Sigmoid colon (tissue), 7 donors: ENCODE data around the gene PRELID3B. TPM values are rescaled to one million over a fixed set of nuclear protein-coding genes. Genes with fewer than 3 reads are reported as not detected.
"Not testable (repeated sequence)": the region's sequence is repeated elsewhere in the genome, so short reads cannot be mapped to it uniquely, and the experiment has no call there.

Source experiments
- DNase-seq: peaks from one replicate; pipeline ENCODE4 v3.0.0-alpha.2; 2019
- H3K27ac ChIP-seq, 4 donors: fragments of 200-600 bp; sonication (generic); one replicate each; pipeline ENCODE4 v1.5.1; 2016 to 2019; ENCODE audit warnings: mild to moderate bottlenecking in 1 of 4
- H3K27me3 ChIP-seq, 3 donors: fragments of 200-600 bp; sonication (generic); one replicate each; pipeline ENCODE4 v1.5.1; 2019; ENCODE audit warnings: mild to moderate bottlenecking in 1 of 3
- H3K36me3 ChIP-seq, 4 donors: fragments of 200-600 bp; sonication (generic); one replicate each; pipeline ENCODE4 v1.5.1; 2016 to 2019
- H3K4me1 ChIP-seq, 4 donors: fragments of 200-600 bp; sonication (generic); one replicate each; pipeline ENCODE4 v1.5.1; 2017 to 2019
- H3K4me3 ChIP-seq, 4 donors: fragments of 200-600 bp; sonication (generic); one replicate each; pipeline ENCODE4 v1.5.1; 2017 to 2019; ENCODE audit warnings: mild to moderate bottlenecking in 2 of 4, moderate library complexity in 1 of 4
- H3K9me3 ChIP-seq, 4 donors: fragments of 200-600 bp in 3 of 4; sonication (generic) in 3 of 4; one replicate each; pipeline versions ENCODE4 v1.5.1 to v1.6.1; 2013 to 2019
- EP300 ChIP-seq, 4 donors: sonication (generic); formaldehyde crosslinking; IDR thresholded peaks; one replicate each; pipeline ENCODE4 v1.6.1; 2017; ENCODE audit warnings: antibody characterized with exemption in 4 of 4
- POLR2A ChIP-seq, 2 donors: fragments of 450-650 bp; IDR thresholded peaks; one replicate each; pipeline ENCODE4 v1.6.1; 2016; ENCODE audit warnings: antibody characterized with exemption in 2 of 2, mild to moderate bottlenecking in 2 of 2, moderate library complexity in 2 of 2
- POLR2AphosphoS5 ChIP-seq, 4 donors: sonication (generic); formaldehyde crosslinking; IDR thresholded peaks; one replicate each; pipeline ENCODE4 v1.6.1; 2017; ENCODE audit warnings: antibody characterized with exemption in 4 of 4
- WGBS, 2 donors: extraction: QIAGEN DNeasy Blood & Tissue Kit; methylation state at CpG; one replicate each; pipeline ENCODE4 v1.1.7; 2013; 5-methylcytosine and 5-hydroxymethylcytosine counted together
- intact Hi-C: fragments of 100-400 bp; cut with DNase I; formaldehyde crosslinking; loops from one replicate; pipeline ENCODE4 v1.15.1; 2023
- polyA plus RNA-seq, 3 donors: library from polyadenylated mRNA; stranded (reverse); fragments of 200-250 nt; gene quantifications; one replicate each; pipeline ENCODE4 v1.2.3, GENCODE V29; 2013
- total RNA-seq, 4 donors: library from RNA; depleted of rRNA; stranded (reverse); fragments of >200 nt; gene quantifications; one replicate each; pipeline ENCODE4 v1.1.0, GENCODE V29; 2016
- TF ChIP-seq, protein P1 (sequence below), 4 experiments: fragments of 450-650 bp in 3 of 4; fragments of 200-600 bp in 1 of 4; IDR thresholded peaks; one replicate each; pipeline ENCODE4 v1.5.1; 2016 to 2019; ENCODE audit warnings: antibody characterized with exemption in 4 of 4, mild to moderate bottlenecking in 3 of 4, moderate library complexity in 2 of 4
- donor health status: healthy with polysubstance abuse.
- donor health status: Bipolar disorder and iron deficiency.
- donor health status: healthy.

Gene PRELID3B
- total and polyA plus RNA-seq, 7 donors = 27.4 to 189 (median 43.9) TPM

DNA sequence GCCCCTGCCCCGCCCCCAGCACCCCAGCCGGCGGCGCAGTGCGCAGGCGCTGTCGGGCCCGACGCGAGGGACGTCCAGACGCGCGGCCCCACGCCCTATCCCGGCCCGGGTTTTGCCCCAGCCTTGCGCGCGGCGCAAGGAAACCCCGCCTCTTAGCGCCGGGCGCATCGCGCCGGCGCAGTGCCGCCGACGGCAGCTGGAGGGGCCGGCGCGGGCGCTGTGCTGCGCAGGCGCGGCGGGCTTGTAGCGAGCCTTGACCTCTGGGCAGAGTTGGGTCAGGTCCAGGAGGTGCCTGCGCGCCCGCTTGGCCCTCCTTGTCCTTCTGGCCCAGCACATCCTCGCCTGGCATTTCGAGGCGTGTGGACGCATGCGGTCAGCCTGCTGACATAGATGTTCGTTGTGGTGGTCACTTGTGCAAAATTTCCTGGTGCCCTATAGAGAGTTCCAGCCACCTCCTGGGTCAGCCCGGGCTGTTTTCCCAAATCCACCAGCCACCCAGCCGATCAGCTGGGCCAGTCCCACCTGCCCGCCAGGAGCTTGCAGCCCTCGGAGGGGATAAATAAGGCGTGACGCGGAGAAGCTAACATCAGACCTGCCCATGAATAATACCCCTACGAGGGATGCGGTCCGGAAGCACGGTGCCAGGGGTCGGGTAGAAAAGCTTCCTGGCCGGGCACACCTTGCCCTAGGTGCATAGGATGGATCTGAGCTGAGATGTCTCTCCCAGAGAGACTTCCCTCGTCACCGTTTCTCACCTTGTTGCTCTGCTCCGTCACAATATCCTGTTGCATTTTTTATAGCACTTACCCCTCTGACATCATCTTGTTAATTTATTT is 428 bp upstream of the PRELID3B start:
- intact Hi-C loops = loop anchor here (1.0 to 10.0 kb wide), 2 partner anchors 11 to 728 kb away; partner anchors contain the start of gene ATP5F1E
- Histone ChIP-seq H3K27ac (peak overlapping the region; percentile 81 to 86 (median 86)), H3K9me3 (no peaks in the 10 kb centered on the region), H3K4me1 (peaks cover 0 to 39% (median 33%) of the 10 kb centered on the region in 4 donors), H3K36me3 (peaks cover 0 to 4% (median under 1%) of the 10 kb centered on the region in 4 donors), H3K27me3 (no peaks in the 10 kb centered on the region), H3K4me3 (peak overlapping the region; percentile 73 to 94 (median 85))
- DNase-seq = peak; percentile 96
- TF ChIP-seq POLR2AphosphoS5 (IDR thresholded peaks at IDR 0.05) (peak in 2 of 4 donors; percentile 38 to 71), EP300 (IDR thresholded peaks at IDR 0.05) (no peak), POLR2A (IDR thresholded peaks at IDR 0.05) (no peak)
- TF ChIP-seq, protein P1, sequence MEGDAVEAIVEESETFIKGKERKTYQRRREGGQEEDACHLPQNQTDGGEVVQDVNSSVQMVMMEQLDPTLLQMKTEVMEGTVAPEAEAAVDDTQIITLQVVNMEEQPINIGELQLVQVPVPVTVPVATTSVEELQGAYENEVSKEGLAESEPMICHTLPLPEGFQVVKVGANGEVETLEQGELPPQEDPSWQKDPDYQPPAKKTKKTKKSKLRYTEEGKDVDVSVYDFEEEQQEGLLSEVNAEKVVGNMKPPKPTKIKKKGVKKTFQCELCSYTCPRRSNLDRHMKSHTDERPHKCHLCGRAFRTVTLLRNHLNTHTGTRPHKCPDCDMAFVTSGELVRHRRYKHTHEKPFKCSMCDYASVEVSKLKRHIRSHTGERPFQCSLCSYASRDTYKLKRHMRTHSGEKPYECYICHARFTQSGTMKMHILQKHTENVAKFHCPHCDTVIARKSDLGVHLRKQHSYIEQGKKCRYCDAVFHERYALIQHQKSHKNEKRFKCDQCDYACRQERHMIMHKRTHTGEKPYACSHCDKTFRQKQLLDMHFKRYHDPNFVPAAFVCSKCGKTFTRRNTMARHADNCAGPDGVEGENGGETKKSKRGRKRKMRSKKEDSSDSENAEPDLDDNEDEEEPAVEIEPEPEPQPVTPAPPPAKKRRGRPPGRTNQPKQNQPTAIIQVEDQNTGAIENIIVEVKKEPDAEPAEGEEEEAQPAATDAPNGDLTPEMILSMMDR (IDR thresholded peaks at IDR 0.05) = peak in 1 of 4 experiments; percentile 20
- WGBS, 2 donors = 8 to 16% methylated on average over 66 of the region's 66 CpGs

DNA sequence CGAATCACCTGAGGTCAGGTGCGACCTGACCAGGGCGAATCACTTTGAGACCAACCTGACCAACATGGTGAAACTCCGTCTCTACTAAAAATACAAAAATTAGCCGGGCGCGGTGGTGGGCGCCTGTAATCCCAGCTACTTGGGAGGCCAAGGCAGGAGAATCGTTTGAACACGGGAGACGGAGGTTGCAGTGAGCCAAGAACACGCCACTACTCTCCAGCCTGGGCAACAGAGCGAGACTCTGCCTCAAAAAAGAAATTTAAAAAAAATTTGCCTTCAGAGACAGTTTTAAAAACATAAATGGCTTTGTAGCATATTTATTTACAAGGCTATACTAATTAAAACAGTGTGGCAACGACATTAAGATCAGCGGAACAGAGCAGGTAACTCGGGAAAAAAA is 1.1 kb downstream of the PRELID3B start:
- Histone ChIP-seq H3K4me1 (peaks cover 0 to 39% (median 33%) of the 10 kb centered on the region in 4 donors), H3K4me3 (peak overlapping the region in 3 of 4 donors; percentile 73 to 94 (median 80)), H3K36me3 (peaks cover under 1 to 19% (median 7%) of the 10 kb centered on the region in 4 donors), H3K27ac (peak overlapping the region in 3 of 4 donors; percentile 81 to 86 (median 85))
- WGBS, 2 donors = 62 to 91% methylated on average over 16 of the region's 16 CpGs
- intact Hi-C loops = loop anchor here (10.0 kb wide), 1 partner anchor 727 kb away; no protein-coding TSS in a partner anchor
- DNase-seq, H3K9me3 ChIP-seq, H3K27me3 ChIP-seq: not testable (repeated sequence)

DNA sequence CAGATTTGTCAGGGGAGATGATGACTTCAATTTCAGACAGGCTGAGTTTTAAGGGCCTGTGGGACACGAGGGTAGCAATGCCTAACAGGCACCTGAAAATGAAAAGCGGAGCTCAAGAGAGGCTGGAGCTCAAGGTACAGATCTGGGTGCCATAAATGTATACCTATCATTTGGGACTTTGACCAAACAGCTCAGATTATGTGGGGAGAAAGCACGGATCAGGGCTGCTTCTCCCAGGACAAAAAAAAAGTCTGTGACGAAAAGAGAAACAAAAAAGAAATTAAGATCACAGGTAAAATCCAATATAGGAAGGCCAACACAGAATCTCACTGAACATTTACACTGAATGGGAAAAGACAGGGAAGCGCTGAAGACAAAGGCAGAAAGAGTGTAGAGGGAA is 1.9 kb downstream of the PRELID3B start:
- Histone ChIP-seq H3K4me1 (peaks cover 0 to 39% (median 33%) of the 10 kb centered on the region in 4 donors), H3K9me3 (no peaks in the 10 kb centered on the region), H3K27me3 (no peaks in the 10 kb centered on the region), H3K36me3 (peaks cover 8 to 27% (median 14%) of the 10 kb centered on the region in 4 donors), H3K4me3 (no peak overlapping the region), H3K27ac (no peak overlapping the region)
- DNase-seq = no peak
- 24 to 73% methylated on average over 5 of the region's 5 CpGs for WGBS, 2 donors
- intact Hi-C loops = loop anchor here (10.0 kb wide), 1 partner anchor 726 kb away; no protein-coding TSS in a partner anchor
- TF ChIP-seq POLR2A (IDR thresholded peaks at IDR 0.05) (no peak), POLR2AphosphoS5 (IDR thresholded peaks at IDR 0.05) (no peak), EP300 (IDR thresholded peaks at IDR 0.05) (no peak)
- TF ChIP-seq, protein P1 (IDR thresholded peaks at IDR 0.05) = no peak

DNA sequence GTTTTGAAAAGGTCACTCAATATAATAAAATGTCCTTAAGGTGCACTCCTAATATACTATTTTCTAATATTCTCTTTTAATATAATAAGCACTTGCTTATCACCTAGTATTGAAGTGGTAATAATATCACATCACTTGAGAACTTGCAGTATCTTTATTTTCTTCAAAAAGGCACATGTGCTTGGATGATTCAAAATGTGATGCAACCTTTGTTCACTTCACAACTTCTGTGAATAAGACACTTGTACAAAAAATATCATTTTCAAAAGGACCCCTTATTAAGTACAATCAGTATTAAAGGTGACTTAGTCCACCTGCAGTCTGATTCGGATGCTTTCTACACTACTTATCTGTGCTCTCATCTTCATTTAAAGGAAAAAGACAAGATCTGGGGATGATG is 3.4 kb downstream of the PRELID3B start:
- peaks cover 11 to 42% (median 20%) of the 10 kb centered on the region in 4 donors for H3K36me3 ChIP-seq
- 59 to 70% methylated on average over 1 of the region's 1 CpG for WGBS, 2 donors
- TF ChIP-seq POLR2AphosphoS5 (IDR thresholded peaks at IDR 0.05) = no peak
- no peak for TF ChIP-seq EP300 (IDR thresholded peaks at IDR 0.05)
- TF ChIP-seq, protein P1 (IDR thresholded peaks at IDR 0.05) = no peak
- TF ChIP-seq POLR2A (IDR thresholded peaks at IDR 0.05) = no peak
- H3K27ac ChIP-seq = no peak overlapping the region
- DNase-seq = no peak
- H3K9me3 ChIP-seq = no peaks in the 10 kb centered on the region
- H3K4me3 ChIP-seq = no peak overlapping the region
- intact Hi-C loops = no loop called here
- H3K27me3 ChIP-seq = no peaks in the 10 kb centered on the region
- H3K4me1 ChIP-seq = peaks cover 0 to 39% (median 33%) of the 10 kb centered on the region in 4 donors

DNA sequence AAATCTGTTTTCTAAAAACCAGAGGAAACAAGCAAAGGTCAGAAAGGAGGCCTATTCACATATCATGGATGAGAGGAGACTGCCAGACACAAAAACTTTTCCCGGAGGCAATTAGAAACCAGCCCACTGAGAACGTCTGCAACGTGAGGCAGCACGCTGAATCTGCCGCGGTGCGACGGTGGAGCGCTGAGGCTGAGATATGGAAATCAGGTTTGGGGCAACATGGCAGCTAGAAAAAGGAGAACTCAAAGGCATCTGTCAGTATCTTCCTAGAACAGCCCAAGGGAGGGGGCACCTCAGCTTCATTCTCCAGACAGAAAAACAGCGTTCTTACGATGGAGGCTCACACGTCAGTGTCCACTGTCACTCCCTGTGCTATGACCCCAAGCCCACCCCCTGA is 5.2 kb downstream of the PRELID3B start:
- Histone ChIP-seq H3K27ac (no peak overlapping the region), H3K27me3 (no peaks in the 10 kb centered on the region), H3K9me3 (no peaks in the 10 kb centered on the region), H3K36me3 (peaks cover 11 to 49% (median 20%) of the 10 kb centered on the region in 4 donors), H3K4me3 (no peak overlapping the region), H3K4me1 (peaks cover 0 to 37% (median 31%) of the 10 kb centered on the region in 4 donors)
- WGBS, 2 donors = 95% methylated on average over 12 of the region's 12 CpGs
- intact Hi-C loops = no loop called here
- TF ChIP-seq, protein P1 (IDR thresholded peaks at IDR 0.05) = no peak
- no peak for TF ChIP-seq EP300 (IDR thresholded peaks at IDR 0.05)
- TF ChIP-seq POLR2AphosphoS5 (IDR thresholded peaks at IDR 0.05) = no peak
- no peak for TF ChIP-seq POLR2A (IDR thresholded peaks at IDR 0.05)
- no peak for DNase-seq
